Neural cell (in vitro differentiated cells): Measurements from ENCODE around the gene GPR22. TPM values are rescaled to one million over a fixed set of nuclear protein-coding genes. Genes with fewer than 3 reads are reported as not detected.

Source experiments
- H2AFZ ChIP-seq: fragments of 200-600, 300-800 bp; sonication (generic), shearing (Covaris generic); 2 replicates; pipeline ENCODE4 v1.6.0; 2014; ENCODE audit warnings: low read depth, mild to moderate bottlenecking, antibody characterized with exemption, low read length, moderate library complexity
- H3F3A ChIP-seq: fragments of 200-600 bp; shearing (Covaris generic); 2 replicates; pipeline ENCODE4 v1.6.1; 2016; ENCODE audit warnings: mild to moderate bottlenecking, moderate library complexity, mixed read lengths, antibody characterized with exemption, low read length; ENCODE audit not compliant: insufficient read depth, poor library complexity, severe bottlenecking
- H3K27ac ChIP-seq: fragments of 200-600, 300-800 bp; sonication (generic), shearing (Covaris generic); 2 replicates; pipeline ENCODE4 v1.5.1; 2014; ENCODE audit warnings: mild to moderate bottlenecking, low read length, moderate library complexity
- H3K27me3 ChIP-seq: fragments of 300-800, 200-600 bp; sonication (generic), shearing (Covaris generic); 2 replicates; pipeline ENCODE4 v1.6.0; 2014; ENCODE audit warnings: mild to moderate bottlenecking, low read depth, low read length, moderate library complexity; ENCODE audit not compliant: insufficient read depth
- H3K36me3 ChIP-seq: fragments of 300-800, 200-600 bp; sonication (generic), shearing (Covaris generic); 2 replicates; pipeline ENCODE4 v1.5.1; 2014; ENCODE audit warnings: mild to moderate bottlenecking, antibody characterized with exemption, low read length, moderate library complexity; ENCODE audit not compliant: insufficient read depth
- H3K4me2 ChIP-seq: fragments of 300-800, 200-600 bp; sonication (generic), shearing (Covaris generic); 2 replicates; pipeline ENCODE4 v1.6.0; 2014; ENCODE audit warnings: mild to moderate bottlenecking, low read length
- H3K4me3 ChIP-seq: fragments of 300-800, 200-600 bp; sonication (generic), shearing (Covaris generic); 2 replicates; pipeline ENCODE4 v1.5.1; 2014; ENCODE audit warnings: mild to moderate bottlenecking, low read length, moderate library complexity
- H3K79me2 ChIP-seq: fragments of 200-600 bp; shearing (Covaris generic); replicated peaks from 2 replicates; pipeline ENCODE4 v1.6.0; 2014; ENCODE audit warnings: mild to moderate bottlenecking, low read length, moderate library complexity; ENCODE audit not compliant: insufficient read depth
- H3K9ac ChIP-seq: fragments of 300-800, 200-600 bp; sonication (generic), shearing (Covaris generic); 2 replicates; pipeline ENCODE4 v1.6.1; 2016; ENCODE audit warnings: mild to moderate bottlenecking, low read length, mixed read lengths
- H3K9me2 ChIP-seq: fragments of 200-600 bp; shearing (Covaris generic); 2 replicates; pipeline ENCODE4 v1.6.1; 2016; ENCODE audit warnings: mild to moderate bottlenecking, low read length, mixed read lengths; ENCODE audit not compliant: insufficient read depth
- H3K9me3 ChIP-seq: fragments of 200-600, 300-800 bp; sonication (generic), shearing (Covaris generic); 2 replicates; pipeline ENCODE4 v1.6.1; 2016; ENCODE audit warnings: mild to moderate bottlenecking, mixed run types, low read length, moderate library complexity, mixed read lengths
- H4K20me1 ChIP-seq: fragments of 200-600 bp; shearing (Covaris generic); 2 replicates; pipeline ENCODE4 v1.6.1; 2016; ENCODE audit warnings: mild to moderate bottlenecking, mixed run types; ENCODE audit not compliant: insufficient read depth
- CTCF ChIP-seq: fragments of 450-650 bp; IDR thresholded peaks from 2 replicates; pipeline ENCODE4 v1.5.1; 2014; ENCODE audit warnings: antibody characterized with exemption, mild to moderate bottlenecking, moderate library complexity; ENCODE audit not compliant: poor library complexity, severe bottlenecking
- EP300 ChIP-seq: fragments of 450-650 bp; conservative IDR thresholded peaks from 2 replicates; pipeline ENCODE4 v1.6.1; 2014; ENCODE audit warnings: antibody characterized with exemption, mild to moderate bottlenecking, moderate library complexity; ENCODE audit not compliant: poor library complexity, severe bottlenecking
- EZH2 ChIP-seq: fragments of 200-600, 300-800 bp; shearing (Covaris generic), sonication (generic); IDR thresholded peaks from 2 replicates; pipeline ENCODE4 v1.6.1; 2014; ENCODE audit warnings: antibody characterized with exemption, low read length, borderline replicate concordance, mild to moderate bottlenecking; ENCODE audit not compliant: insufficient read depth, poor library complexity, severe bottlenecking
- MXI1 ChIP-seq: fragments of 450-650 bp; conservative IDR thresholded peaks from 2 replicates; pipeline ENCODE4 v1.6.1; 2014; ENCODE audit warnings: antibody characterized with exemption, mild to moderate bottlenecking; ENCODE audit not compliant: poor library complexity, severe bottlenecking
- POLR2AphosphoS5 ChIP-seq: IDR thresholded peaks from 2 replicates; pipeline ENCODE4 v1.6.1; 2012
- RAD21 ChIP-seq: fragments of 450-650 bp; conservative IDR thresholded peaks from 2 replicates; pipeline ENCODE4 v1.6.1; 2014; ENCODE audit warnings: antibody characterized with exemption, mild to moderate bottlenecking, moderate library complexity
- REST ChIP-seq: IDR thresholded peaks from 2 replicates; pipeline ENCODE4 v1.6.1; 2012; ENCODE audit warnings: borderline replicate concordance
- SMC3 ChIP-seq: fragments of 450-650 bp; conservative IDR thresholded peaks from 2 replicates; pipeline ENCODE4 v1.6.1; 2014; ENCODE audit warnings: antibody characterized with exemption, mild to moderate bottlenecking, moderate library complexity; ENCODE audit not compliant: poor library complexity
- TAF1 ChIP-seq: IDR thresholded peaks from 2 replicates; pipeline ENCODE4 v1.6.1; 2012; ENCODE audit warnings: low read depth
- polyA plus RNA-seq: library from polyadenylated mRNA; depleted of rRNA; stranded (reverse); fragments of >200 nt; gene quantifications from 2 replicates; pipeline ENCODE4 v1.2.3, GENCODE V29; 2014

GPR22 gene
- polyA plus RNA-seq, 1 donor from 2014 or later: 64.1 TPM

DNA sequence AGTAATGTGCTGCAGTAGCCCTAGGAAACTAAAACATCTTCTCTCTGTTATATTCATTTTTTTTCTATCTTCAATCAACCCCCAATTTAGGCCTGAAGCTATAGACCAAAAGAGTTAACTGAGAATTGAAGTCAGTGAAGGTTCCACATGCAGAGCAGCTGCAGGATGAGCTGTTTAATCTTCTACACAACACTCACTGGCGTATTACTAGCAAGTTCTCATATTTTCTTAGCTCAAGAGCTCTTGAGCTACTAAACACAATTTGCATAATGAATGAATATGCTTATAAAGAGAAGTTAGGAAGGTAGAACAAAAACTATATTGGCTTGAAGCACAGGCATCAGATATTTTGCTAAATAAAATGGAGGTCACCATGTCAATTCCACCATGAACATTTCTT lies 41.2 kb upstream of the GPR22 start:
- H3K9ac ChIP-seq: no peak overlapping the region
- H2AFZ ChIP-seq: no peak overlapping the region
- H3K9me2 ChIP-seq: no peaks in the 10 kb centered on the region
- H3K4me2 ChIP-seq: no peak overlapping the region
- no peaks in the 10 kb centered on the region for H3K27me3 ChIP-seq
- no peaks in the 10 kb centered on the region for H3K36me3 ChIP-seq
- peaks cover 4% of the 10 kb centered on the region for H3K9me3 ChIP-seq
- TF ChIP-seq SMC3 (no peak), RAD21 (no peak), TAF1 (no peak), EZH2 (no peak), CTCF (no peak), MXI1 (no peak)
- H3F3A ChIP-seq: no peaks in the 10 kb centered on the region
- H4K20me1 ChIP-seq: no peaks in the 10 kb centered on the region
- no peaks in the 10 kb centered on the region for H3K79me2 ChIP-seq
- H3K27ac ChIP-seq: no peak overlapping the region
- H3K4me3 ChIP-seq: no peak overlapping the region

GRCh38 chr7:107430057-107430456 lies 39.8 kb upstream of the GPR22 start:
- H3K9me2 ChIP-seq: no peaks in the 10 kb centered on the region
- no peaks in the 10 kb centered on the region for H4K20me1 ChIP-seq
- no peaks in the 10 kb centered on the region for H3K27me3 ChIP-seq
- H2AFZ ChIP-seq: no peak overlapping the region
- H3K79me2 ChIP-seq: no peaks in the 10 kb centered on the region
- H3K4me2 ChIP-seq: no peak overlapping the region
- H3K36me3 ChIP-seq: no peaks in the 10 kb centered on the region
- H3F3A ChIP-seq: no peaks in the 10 kb centered on the region
- H3K4me3 ChIP-seq: no peak overlapping the region
- H3K9me3 ChIP-seq: peaks cover 4% of the 10 kb centered on the region
- H3K27ac ChIP-seq: no peak overlapping the region
- no peak overlapping the region for H3K9ac ChIP-seq
- TF ChIP-seq EZH2 (no peak), CTCF (no peak), EP300 (no peak), MXI1 (no peak), SMC3 (no peak), TAF1 (no peak), RAD21 (no peak), REST (no peak), POLR2AphosphoS5 (no peak)
